Motor neuron (in vitro differentiated cells): Measurements from ENCODE around the gene DLAT. TPM values are rescaled to one million over a fixed set of nuclear protein-coding genes. Genes with fewer than 3 reads are reported as not detected.

Source experiments
- total RNA-seq, 8 experiments: library from RNA; unstranded; fragments of 300-600 nt; gene quantifications; 2 replicates each; pipeline versions ENCODE4 v1.2.3 to v1.2.4, GENCODE V29; 2022

Gene DLAT
- total RNA-seq, 8 experiments from 2014 or later = 23.4 to 70.2 (median 36.8) TPM

Other genes with a start within 250 kb of the DLAT start
- gene ALG9, start 153.8 kb upstream of the DLAT start, total RNA-seq = 10 to 100 TPM; 46.9 to 57.0 (median 53.9) TPM
- gene FDXACB1, start 146.2 kb upstream of the DLAT start, total RNA-seq = 1 to 10 TPM; 2.6 to 4.8 (median 3.5) TPM
- 10 to 100 TPM; 25.9 to 72.1 (median 34.5) TPM for gene CFAP68, start 145.9 kb upstream of the DLAT start, total RNA-seq
- gene CRYAB, start 113.6 kb upstream of the DLAT start, total RNA-seq = 100 to 1,000 TPM in 2 of 8 experiments, 10 to 100 TPM in 4, 1 to 10 TPM in 1, under 1 TPM in 1; 0.46 to 336 (median 29.1) TPM
- 1 to 10 TPM in 3 of 8 experiments, under 1 TPM in 4, not detected in 1; 0.11 to 5.1 (median 0.81) TPM for gene HSPB2, start 112.7 kb upstream of the DLAT start, total RNA-seq
- 1 to 10 TPM in 3 of 8 experiments, under 1 TPM in 5; 0.27 to 7.3 (median 0.55) TPM for gene C11orf52, start 106.5 kb upstream of the DLAT start, total RNA-seq
- gene DIXDC1, start 88.1 kb upstream of the DLAT start, total RNA-seq = 10 to 100 TPM; 20.1 to 47.0 (median 38.0) TPM
- 10 to 100 TPM in 1 of 8 experiments, 1 to 10 TPM in 7; 2.1 to 20.3 (median 3.2) TPM for gene PIH1D2, start 48.6 kb downstream of the DLAT start, total RNA-seq
- gene NKAPD1, start 48.9 kb downstream of the DLAT start, total RNA-seq = 10 to 100 TPM; 21.8 to 42.5 (median 37.1) TPM
- gene TIMM8B, start 61.3 kb downstream of the DLAT start, total RNA-seq = 100 to 1,000 TPM in 7 of 8 experiments, 10 to 100 TPM in 1; 94.3 to 189 (median 128) TPM
- gene SDHD, start 61.5 kb downstream of the DLAT start, total RNA-seq = 100 to 1,000 TPM in 2 of 8 experiments, 10 to 100 TPM in 6; 30.2 to 158 (median 59.3) TPM
- gene IL18, start 138.7 kb downstream of the DLAT start, total RNA-seq = 10 to 100 TPM in 1 of 8 experiments, 1 to 10 TPM in 4, under 1 TPM in 2, not detected in 1; 0.25 to 15.0 (median 1.7) TPM
- gene TEX12, start 142.0 kb downstream of the DLAT start, total RNA-seq = 1 to 10 TPM in 1 of 8 experiments, under 1 TPM in 3, not detected in 4; 0.17 to 1.1 (median 0.41) TPM
- gene BCO2, start 150.1 kb downstream of the DLAT start, total RNA-seq = 10 to 100 TPM in 5 of 8 experiments, 1 to 10 TPM in 3; 4.0 to 66.9 (median 11.2) TPM
- gene PTS, start 201.0 kb downstream of the DLAT start, total RNA-seq = 10 to 100 TPM; 35.8 to 82.5 (median 46.3) TPM
- under 1 TPM in 5 of 8 experiments, not detected in 3; 0.16 to 0.67 (median 0.28) TPM for gene PLET1, start 235.5 kb downstream of the DLAT start, total RNA-seq